Measurements from ENCODE around the gene RAPGEF5.

RAPGEF5 gene, protein sequence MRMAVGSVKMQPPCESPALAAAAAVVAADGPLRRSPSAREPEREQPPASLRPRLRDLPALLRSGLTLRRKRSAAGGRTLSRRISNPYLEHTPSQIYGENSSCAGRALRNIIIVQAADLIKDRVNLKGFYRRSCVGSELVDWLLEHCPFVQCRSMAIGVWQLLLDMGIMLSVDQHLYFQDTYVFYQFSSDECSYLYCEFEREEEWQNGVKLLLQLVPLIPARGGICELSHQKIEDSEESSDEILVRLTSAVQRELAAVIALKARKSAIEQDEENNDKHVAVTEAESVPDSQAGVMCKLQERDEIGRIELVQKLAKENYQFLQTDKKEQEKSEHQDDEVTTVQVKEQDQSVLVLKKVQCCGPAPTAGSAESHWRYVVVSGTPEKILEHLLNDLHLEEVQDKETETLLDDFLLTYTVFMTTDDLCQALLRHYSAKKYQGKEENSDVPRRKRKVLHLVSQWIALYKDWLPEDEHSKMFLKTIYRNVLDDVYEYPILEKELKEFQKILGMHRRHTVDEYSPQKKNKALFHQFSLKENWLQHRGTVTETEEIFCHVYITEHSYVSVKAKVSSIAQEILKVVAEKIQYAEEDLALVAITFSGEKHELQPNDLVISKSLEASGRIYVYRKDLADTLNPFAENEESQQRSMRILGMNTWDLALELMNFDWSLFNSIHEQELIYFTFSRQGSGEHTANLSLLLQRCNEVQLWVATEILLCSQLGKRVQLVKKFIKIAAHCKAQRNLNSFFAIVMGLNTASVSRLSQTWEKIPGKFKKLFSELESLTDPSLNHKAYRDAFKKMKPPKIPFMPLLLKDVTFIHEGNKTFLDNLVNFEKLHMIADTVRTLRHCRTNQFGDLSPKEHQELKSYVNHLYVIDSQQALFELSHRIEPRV

DNA sequence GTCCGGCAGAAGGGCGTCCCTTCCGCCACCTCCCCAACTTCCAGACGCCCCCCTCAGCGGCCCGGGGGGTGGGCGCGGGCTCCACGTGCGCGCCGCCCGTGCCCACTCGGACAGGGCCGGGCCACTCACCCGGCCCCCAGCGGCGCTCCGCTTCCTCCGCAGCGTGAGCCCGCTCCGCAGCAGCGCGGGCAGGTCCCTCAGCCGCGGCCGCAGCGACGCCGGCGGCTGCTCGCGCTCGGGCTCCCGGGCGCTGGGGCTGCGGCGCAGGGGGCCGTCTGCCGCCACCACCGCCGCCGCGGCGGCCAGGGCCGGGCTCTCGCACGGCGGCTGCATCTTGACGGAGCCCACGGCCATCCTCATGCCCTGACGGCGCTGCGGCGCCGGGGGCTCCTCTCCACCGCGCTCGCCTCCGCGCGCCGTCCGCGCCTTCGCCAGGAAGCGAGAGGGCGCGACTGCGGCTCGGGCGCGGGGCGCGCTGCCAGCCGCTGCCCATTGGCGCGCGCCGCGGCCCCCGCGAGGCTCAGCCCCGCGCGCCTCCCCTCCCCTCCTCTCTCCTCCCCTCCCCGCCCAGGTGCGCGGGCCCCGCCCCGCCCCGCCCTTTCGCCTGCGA lies at the start of gene RAPGEF5:
Gene RAPGEF5 (minus strand): TSS at position 454 of the 610 bp plus-strand sequence. CDS start 94 bp downstream, at position 360.
- Histone ChIP-seq H3K4me1 (ENCODE audit: control insufficient read depth, insufficient read depth, low read length) (peaks cover 4% of the 10 kb centered on the region), H3K36me3 (ENCODE audit: control insufficient read depth, insufficient read depth, low read length) (no peaks in the 10 kb centered on the region), H3K9ac (ENCODE audit: low read depth, low read length) (no peak within 1 kb of the TSS), H3K27me3 (ENCODE audit: control insufficient read depth, insufficient read depth, low read length) (peaks cover 22% of the 10 kb centered on the region), H3K9me3 (ENCODE audit: control insufficient read depth, insufficient read depth, low read length) (no peaks in the 10 kb centered on the region), H3K4me3 (ENCODE audit: low read depth, low read length) (peak within 1 kb of the TSS; percentile 75)

DNA sequence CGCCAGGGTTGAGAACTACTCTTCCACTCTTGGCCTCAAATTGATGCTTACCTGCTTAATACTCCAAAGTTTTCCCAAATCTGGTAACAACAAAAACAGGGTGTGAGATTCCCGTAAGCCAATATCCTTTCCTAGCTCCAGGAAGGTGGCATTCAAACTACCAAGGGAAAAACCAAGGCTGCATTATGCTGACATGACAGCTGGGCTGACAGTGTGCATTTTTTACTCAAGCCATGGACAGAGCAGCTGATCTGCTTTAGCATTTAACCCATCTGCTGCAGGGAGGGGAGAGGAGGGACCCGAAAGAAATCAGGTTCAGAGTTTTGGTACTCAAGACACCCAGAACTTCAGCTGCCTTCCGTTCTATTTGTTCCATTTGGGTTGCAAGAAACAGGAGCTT lies 49.8 kb upstream of the RAPGEF5 start:
- no peaks in the 10 kb centered on the region for H3K27me3 ChIP-seq (ENCODE audit: control insufficient read depth, insufficient read depth, low read length)
- no peaks in the 10 kb centered on the region for H3K36me3 ChIP-seq (ENCODE audit: control insufficient read depth, insufficient read depth, low read length)
- H3K4me1 ChIP-seq (ENCODE audit: control insufficient read depth, insufficient read depth, low read length) = peaks cover 2% of the 10 kb centered on the region
- no peak overlapping the region for H3K9ac ChIP-seq (ENCODE audit: low read depth, low read length)
- no peak overlapping the region for H3K4me3 ChIP-seq (ENCODE audit: low read depth, low read length)
- no peaks in the 10 kb centered on the region for H3K9me3 ChIP-seq (ENCODE audit: control insufficient read depth, insufficient read depth, low read length)

DNA sequence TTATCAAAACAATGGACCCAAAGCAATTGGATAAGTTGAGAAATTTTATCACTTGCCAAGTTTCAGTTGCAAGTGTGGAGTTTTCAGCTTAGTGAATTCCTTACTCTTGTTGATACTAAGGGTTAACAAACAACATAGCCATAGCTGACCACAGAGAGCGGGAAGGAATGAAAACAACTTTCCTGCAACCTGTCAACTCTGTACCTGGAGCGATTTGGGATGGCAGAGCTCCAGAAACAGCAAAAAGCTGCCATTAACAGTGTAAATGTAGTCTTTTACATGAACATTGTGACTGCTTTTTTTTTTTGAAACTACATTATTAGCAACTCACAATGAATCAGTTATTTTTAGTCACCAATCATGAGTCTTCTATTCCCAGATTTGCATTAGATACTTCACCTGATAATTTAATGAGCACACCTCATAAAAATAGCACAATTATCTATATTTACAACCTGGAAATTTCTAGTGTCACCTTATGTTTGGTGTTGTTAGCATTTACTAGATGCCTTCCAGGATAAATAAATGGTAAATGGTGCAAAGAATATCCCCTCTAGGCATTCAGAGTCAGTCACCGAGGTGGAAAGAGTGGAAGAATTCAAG lies 47.6 kb upstream of the RAPGEF5 start:
- H3K4me1 ChIP-seq (ENCODE audit: control insufficient read depth, insufficient read depth, low read length) = no peaks in the 10 kb centered on the region

DNA sequence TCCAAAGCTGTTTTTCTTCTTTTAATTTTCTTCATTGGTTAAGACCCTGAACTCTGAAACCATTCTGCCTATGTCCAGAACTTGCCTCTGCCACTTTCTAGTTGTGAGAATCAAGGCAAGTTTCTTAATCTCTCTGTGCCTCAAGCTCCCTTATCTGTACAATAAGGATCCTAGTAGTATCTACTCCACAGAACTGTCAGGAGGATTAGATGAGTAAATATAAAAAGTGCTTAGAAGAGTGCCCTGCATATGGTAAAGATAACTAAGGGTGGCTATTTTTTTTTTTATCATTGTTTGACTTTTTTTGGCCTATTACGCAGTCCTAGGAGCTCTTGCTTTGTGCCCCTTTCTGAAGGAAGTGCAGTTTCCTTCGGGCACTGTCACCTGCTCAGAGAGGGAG lies 46.4 kb upstream of the RAPGEF5 start:
- Histone ChIP-seq H3K9ac (ENCODE audit: low read depth, low read length) (no peak overlapping the region), H3K27me3 (ENCODE audit: control insufficient read depth, insufficient read depth, low read length) (no peaks in the 10 kb centered on the region), H3K36me3 (ENCODE audit: control insufficient read depth, insufficient read depth, low read length) (no peaks in the 10 kb centered on the region), H3K4me1 (ENCODE audit: control insufficient read depth, insufficient read depth, low read length) (no peaks in the 10 kb centered on the region), H3K9me3 (ENCODE audit: control insufficient read depth, insufficient read depth, low read length) (no peaks in the 10 kb centered on the region), H3K4me3 (ENCODE audit: low read depth, low read length) (no peak overlapping the region)

More for the DNA sequence above, 47.6 kb upstream of the RAPGEF5 start:
- Histone ChIP-seq H3K9me3 (ENCODE audit: control insufficient read depth, insufficient read depth, low read length) (no peaks in the 10 kb centered on the region), H3K36me3 (ENCODE audit: control insufficient read depth, insufficient read depth, low read length) (no peaks in the 10 kb centered on the region), H3K27me3 (ENCODE audit: control insufficient read depth, insufficient read depth, low read length) (no peaks in the 10 kb centered on the region), H3K4me3 (ENCODE audit: low read depth, low read length) (no peak overlapping the region), H3K9ac (ENCODE audit: low read depth, low read length) (no peak overlapping the region)

DNA sequence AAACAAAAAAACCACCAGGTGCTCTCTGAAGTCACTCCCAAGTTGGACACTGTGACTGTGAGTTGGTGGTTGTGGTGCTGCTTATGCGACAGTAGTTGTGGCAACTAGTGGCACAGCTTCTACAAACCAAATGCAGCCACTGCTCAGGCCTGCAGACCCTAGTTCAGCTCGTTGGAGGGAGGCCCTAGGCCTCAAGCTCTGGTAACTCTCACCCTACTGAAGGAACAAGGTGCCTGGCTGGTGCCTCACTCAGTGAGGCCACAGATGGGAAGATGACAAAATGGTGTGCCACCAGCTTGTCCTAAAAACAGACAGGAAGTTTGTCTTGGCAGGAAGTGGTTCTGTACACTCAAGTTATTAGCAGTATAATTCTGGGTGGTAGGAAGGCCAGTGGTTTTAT lies 45.3 kb upstream of the RAPGEF5 start:
- Histone ChIP-seq H3K36me3 (ENCODE audit: control insufficient read depth, insufficient read depth, low read length) (no peaks in the 10 kb centered on the region), H3K9ac (ENCODE audit: low read depth, low read length) (no peak overlapping the region), H3K27me3 (ENCODE audit: control insufficient read depth, insufficient read depth, low read length) (no peaks in the 10 kb centered on the region), H3K4me3 (ENCODE audit: low read depth, low read length) (no peak overlapping the region), H3K9me3 (ENCODE audit: control insufficient read depth, insufficient read depth, low read length) (no peaks in the 10 kb centered on the region), H3K4me1 (ENCODE audit: control insufficient read depth, insufficient read depth, low read length) (no peaks in the 10 kb centered on the region)

DNA sequence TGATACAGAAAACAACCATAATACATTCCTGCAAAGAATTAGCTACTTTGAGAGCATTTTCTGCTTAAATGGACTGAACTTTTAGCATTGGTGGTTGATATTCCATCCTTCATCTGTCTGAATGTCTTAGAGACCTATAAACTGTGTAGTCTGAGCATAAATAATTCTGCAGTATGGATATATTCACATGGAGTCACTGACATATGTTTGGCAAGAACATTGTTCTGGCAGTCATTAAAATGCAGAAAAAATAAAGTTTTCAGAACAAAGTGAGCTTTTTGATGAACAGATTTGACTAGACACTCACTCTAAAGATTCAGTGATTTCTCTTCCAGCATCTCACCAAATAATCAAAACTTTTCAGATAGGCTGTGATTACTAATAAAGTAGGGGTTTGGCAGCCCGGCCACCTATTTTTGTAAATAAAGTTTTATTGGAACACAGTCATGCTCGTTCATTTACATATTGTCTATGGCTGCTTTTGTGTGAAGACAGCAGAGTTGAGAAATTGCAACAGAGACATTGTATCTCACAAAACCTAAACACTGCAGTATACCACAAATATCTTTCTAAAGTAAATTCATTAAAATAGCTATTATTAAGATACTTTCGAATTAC lies 44.1 kb upstream of the RAPGEF5 start:
- Histone ChIP-seq H3K27me3 (ENCODE audit: control insufficient read depth, insufficient read depth, low read length) (no peaks in the 10 kb centered on the region), H3K36me3 (ENCODE audit: control insufficient read depth, insufficient read depth, low read length) (no peaks in the 10 kb centered on the region), H3K4me3 (ENCODE audit: low read depth, low read length) (no peak overlapping the region), H3K9me3 (ENCODE audit: control insufficient read depth, insufficient read depth, low read length) (no peaks in the 10 kb centered on the region), H3K9ac (ENCODE audit: low read depth, low read length) (no peak overlapping the region), H3K4me1 (ENCODE audit: control insufficient read depth, insufficient read depth, low read length) (no peaks in the 10 kb centered on the region)

DNA sequence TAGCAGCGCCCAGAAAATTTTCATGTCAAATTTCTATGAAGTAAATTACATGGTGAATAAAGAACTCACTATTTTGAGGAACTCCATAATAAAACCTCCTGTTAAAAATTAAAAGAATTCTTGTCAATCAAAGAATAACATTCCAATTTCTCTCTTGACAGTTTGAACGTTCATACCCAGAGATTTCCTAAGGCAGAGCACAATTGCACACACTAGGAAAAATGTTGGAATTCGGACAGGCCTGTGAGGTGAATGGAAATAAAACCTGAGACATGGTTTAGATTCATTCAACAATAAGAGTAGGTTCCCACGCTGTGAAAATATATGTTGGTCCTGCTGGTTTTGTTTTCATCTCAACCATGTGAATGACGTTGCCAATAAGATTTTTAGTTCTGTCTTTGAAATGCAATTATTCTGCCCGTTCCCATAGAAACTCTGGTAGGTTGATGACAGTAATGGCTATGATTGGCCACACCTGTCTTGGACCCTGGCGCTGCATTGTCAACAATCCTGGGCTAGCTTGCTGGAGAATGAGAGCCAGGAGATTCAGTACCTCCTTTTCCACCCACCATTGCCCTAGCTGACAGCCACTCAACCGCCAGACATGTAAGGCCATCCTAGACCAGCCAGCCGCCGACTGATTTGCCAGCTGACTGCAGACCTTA lies 43.3 kb upstream of the RAPGEF5 start:
- Histone ChIP-seq H3K4me1 (ENCODE audit: control insufficient read depth, insufficient read depth, low read length) (no peaks in the 10 kb centered on the region), H3K9me3 (ENCODE audit: control insufficient read depth, insufficient read depth, low read length) (no peaks in the 10 kb centered on the region), H3K4me3 (ENCODE audit: low read depth, low read length) (no peak overlapping the region), H3K27me3 (ENCODE audit: control insufficient read depth, insufficient read depth, low read length) (no peaks in the 10 kb centered on the region), H3K9ac (ENCODE audit: low read depth, low read length) (no peak overlapping the region), H3K36me3 (ENCODE audit: control insufficient read depth, insufficient read depth, low read length) (no peaks in the 10 kb centered on the region)

DNA sequence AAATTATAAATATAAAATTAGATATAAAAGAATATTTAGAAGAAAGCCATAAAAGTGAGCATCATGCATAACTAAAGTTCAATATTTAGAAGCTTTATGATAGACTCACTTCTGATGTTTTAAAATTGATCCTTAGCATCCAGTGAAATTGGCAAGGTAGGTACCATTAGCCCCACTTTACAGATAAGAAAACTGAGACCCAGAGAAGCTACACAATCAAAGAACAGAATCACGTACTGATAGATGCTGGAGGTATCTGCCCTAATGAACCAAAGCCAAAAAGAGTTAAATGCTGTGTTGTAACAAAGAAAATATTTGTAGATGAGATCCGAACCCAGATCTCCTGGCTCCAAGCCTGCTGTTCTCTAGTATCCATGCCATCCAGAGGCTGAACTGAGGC lies 42.6 kb upstream of the RAPGEF5 start:
- no peak overlapping the region for H3K9ac ChIP-seq (ENCODE audit: low read depth, low read length)
- no peak overlapping the region for H3K4me3 ChIP-seq (ENCODE audit: low read depth, low read length)
- no peaks in the 10 kb centered on the region for H3K4me1 ChIP-seq (ENCODE audit: control insufficient read depth, insufficient read depth, low read length)
- no peaks in the 10 kb centered on the region for H3K36me3 ChIP-seq (ENCODE audit: control insufficient read depth, insufficient read depth, low read length)
- no peaks in the 10 kb centered on the region for H3K27me3 ChIP-seq (ENCODE audit: control insufficient read depth, insufficient read depth, low read length)
- H3K9me3 ChIP-seq (ENCODE audit: control insufficient read depth, insufficient read depth, low read length) = no peaks in the 10 kb centered on the region

DNA sequence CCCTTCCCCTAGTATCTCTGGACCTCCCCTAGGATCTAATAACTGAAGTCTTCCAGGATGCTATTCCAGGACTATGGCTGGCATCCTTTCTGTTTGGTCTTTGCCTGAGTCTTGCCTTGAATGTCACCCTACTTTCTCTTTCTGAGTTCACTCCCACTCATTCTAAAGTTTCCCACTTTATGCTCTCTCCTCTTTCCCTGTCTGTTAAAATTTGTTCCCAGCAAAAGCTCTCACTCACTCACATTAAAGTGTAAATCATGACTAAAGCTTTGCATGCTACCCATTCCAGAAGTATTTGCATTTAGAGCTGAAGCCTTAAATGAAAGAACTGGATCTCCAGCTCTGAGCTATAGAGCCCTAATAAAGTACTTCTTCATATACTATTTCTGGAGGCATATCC lies 42.1 kb upstream of the RAPGEF5 start:
- H3K36me3 ChIP-seq (ENCODE audit: control insufficient read depth, insufficient read depth, low read length) = no peaks in the 10 kb centered on the region
- no peaks in the 10 kb centered on the region for H3K4me1 ChIP-seq (ENCODE audit: control insufficient read depth, insufficient read depth, low read length)
- H3K4me3 ChIP-seq (ENCODE audit: low read depth, low read length) = no peak overlapping the region
- no peak overlapping the region for H3K9ac ChIP-seq (ENCODE audit: low read depth, low read length)
- H3K27me3 ChIP-seq (ENCODE audit: control insufficient read depth, insufficient read depth, low read length) = no peaks in the 10 kb centered on the region
- no peaks in the 10 kb centered on the region for H3K9me3 ChIP-seq (ENCODE audit: control insufficient read depth, insufficient read depth, low read length)

DNA sequence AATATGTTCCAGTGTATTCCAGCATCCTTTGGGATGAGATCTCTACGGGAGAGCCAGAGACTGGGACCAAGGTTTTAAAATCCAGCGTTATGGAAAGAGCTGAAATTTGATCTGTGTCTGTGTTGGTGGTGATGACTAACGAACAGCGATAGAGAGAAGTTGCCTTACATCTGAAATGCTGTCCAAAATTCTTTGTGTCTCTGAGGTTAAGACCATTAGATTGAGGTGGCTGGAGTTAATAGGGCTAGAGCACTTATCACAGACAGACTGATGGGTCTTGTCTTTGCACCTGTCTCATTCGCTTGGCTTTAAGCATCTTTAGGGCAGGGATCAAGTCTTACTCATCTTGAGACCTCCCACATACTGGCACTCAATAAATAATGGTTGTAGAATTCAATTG lies 41.0 kb upstream of the RAPGEF5 start:
- H3K27me3 ChIP-seq (ENCODE audit: control insufficient read depth, insufficient read depth, low read length) = no peaks in the 10 kb centered on the region
- H3K9me3 ChIP-seq (ENCODE audit: control insufficient read depth, insufficient read depth, low read length) = no peaks in the 10 kb centered on the region
- H3K9ac ChIP-seq (ENCODE audit: low read depth, low read length) = no peak overlapping the region
- no peaks in the 10 kb centered on the region for H3K4me1 ChIP-seq (ENCODE audit: control insufficient read depth, insufficient read depth, low read length)
- no peaks in the 10 kb centered on the region for H3K36me3 ChIP-seq (ENCODE audit: control insufficient read depth, insufficient read depth, low read length)
- H3K4me3 ChIP-seq (ENCODE audit: low read depth, low read length) = no peak overlapping the region

DNA sequence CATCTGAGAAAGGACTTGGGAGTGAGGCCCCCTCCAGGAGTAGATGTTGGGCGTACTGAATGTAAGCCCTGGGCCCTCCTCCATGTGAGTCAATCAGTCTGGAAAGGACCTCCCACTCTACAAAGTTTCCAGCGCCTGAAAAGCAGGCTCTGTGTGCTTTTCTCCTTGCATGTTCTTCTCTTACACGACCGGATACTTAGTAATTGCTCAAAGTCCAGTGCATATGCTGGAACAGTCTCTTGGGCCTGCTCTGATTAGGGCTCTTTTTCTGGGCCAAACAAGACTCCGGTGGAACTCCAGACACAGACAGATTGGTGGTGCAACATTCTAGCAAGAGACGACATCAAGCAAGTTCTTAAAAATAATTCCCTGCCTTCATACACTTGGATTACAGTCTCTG lies 38.3 kb upstream of the RAPGEF5 start:
- H3K27me3 ChIP-seq (ENCODE audit: control insufficient read depth, insufficient read depth, low read length) = no peaks in the 10 kb centered on the region
- H3K4me1 ChIP-seq (ENCODE audit: control insufficient read depth, insufficient read depth, low read length) = peaks cover 3% of the 10 kb centered on the region
- no peak overlapping the region for H3K9ac ChIP-seq (ENCODE audit: low read depth, low read length)
- no peaks in the 10 kb centered on the region for H3K9me3 ChIP-seq (ENCODE audit: control insufficient read depth, insufficient read depth, low read length)
- no peaks in the 10 kb centered on the region for H3K36me3 ChIP-seq (ENCODE audit: control insufficient read depth, insufficient read depth, low read length)
- no peak overlapping the region for H3K4me3 ChIP-seq (ENCODE audit: low read depth, low read length)

Measured in iPS-15b (cell line).